AG04449 (cell line): ENCODE results near the gene PGAM1.

Experiments
- CTCF ChIA-PET: fragments of 350-600 bp; formaldehyde crosslinking; extraction: SDS; loops from one replicate; lab custom pipeline; 2021; ENCODE audit warnings: antibody characterized with exemption; lab: Yijun Ruan, JAX
- POLR2A ChIA-PET: fragments of 400-600, 350-600 bp; formaldehyde crosslinking; extraction: SDS; loops from one replicate; lab custom pipeline; 2020; ENCODE audit warnings: antibody characterized with exemption, inconsistent platforms; lab: Yijun Ruan, JAX
- DNase-seq: peaks from one replicate; pipeline ENCODE4 v3.0.0-alpha.2; 2010; ENCODE audit warnings: low read depth, low spot score
- H3K4me3 ChIP-seq: 2 replicates; pipeline ENCODE4 v1.5.1; 2011; ENCODE audit warnings: low read depth, mild to moderate bottlenecking, control low read depth, low read length
- CTCF ChIP-seq: IDR thresholded peaks from one replicate; pipeline ENCODE4 v1.5.1; 2011; ENCODE audit warnings: mild to moderate bottlenecking, moderate library complexity, low read length, control low read depth, inconsistent platforms; ENCODE audit not compliant: insufficient read depth; ENCODE audit errors: missing control alignments

Gene PGAM1

GRCh38 chr10:97445357-97445721 is 19.3 kb downstream of the PGAM1 start:
- ChIA-PET POLR2A (no interaction called here), CTCF (interaction anchor here (1.0 to 2.1 kb wide), 7 partner anchors 9 to 107 kb away, joined by 3 to 9 read pairs (median 4); no protein-coding TSS in a partner anchor)
- no peak for DNase-seq
- peak overlapping the region; percentile 94 for H3K4me3 ChIP-seq
- no peak for TF ChIP-seq CTCF

GRCh38 chr10:97445722-97446639 is 20.0 kb downstream of the PGAM1 start, which contains the start of the genes EXOSC1 and ZDHHC16:
Gene EXOSC1, minus strand, starts transcription at chr10:97446006. Its CDS starts 21 bp downstream, at chr10:97445985.
Gene ZDHHC16, plus strand, starts transcription at chr10:97446175. Its CDS starts 5,501 bp downstream, at chr10:97451676.
- TF ChIP-seq CTCF, result no peak
- ChIA-PET POLR2A (no interaction called here), CTCF (interaction anchor here (1.0 to 1.7 kb wide), 5 partner anchors 9 to 107 kb away, joined by 3 to 8 read pairs (median 3); no protein-coding TSS in a partner anchor)
- H3K4me3 ChIP-seq, result peak within 1 kb of the TSS; percentile 94
- DNase-seq, result peak; percentile 81

- ChIA-PET POLR2A (no interaction called here), CTCF (interaction anchor here (1.3 to 2.1 kb wide), 3 partner anchors 9 to 102 kb away, joined by 3 to 11 read pairs (median 4); no protein-coding TSS in a partner anchor)
- TF ChIP-seq CTCF, result no peak
- H3K4me3 ChIP-seq, result no peak overlapping the region
- DNase-seq, result no peak
Measured at GRCh38 chr10:97450828-97451227, 24.8 kb downstream of the PGAM1 start.

GRCh38 chr10:97451605-97452004 is 25.6 kb downstream of the PGAM1 start:
- no peak overlapping the region for H3K4me3 ChIP-seq
- TF ChIP-seq CTCF, result no peak
- ChIA-PET CTCF (interaction anchor here (1.2 to 1.3 kb wide), 2 partner anchors 10 to 102 kb away, joined by 3 to 4 read pairs; no protein-coding TSS in a partner anchor), POLR2A (no interaction called here)
- DNase-seq, result no peak

GRCh38 chr10:97452352-97452751 is 26.4 kb downstream of the PGAM1 start:
- no peak overlapping the region for H3K4me3 ChIP-seq
- no peak for DNase-seq
- POLR2A ChIA-PET, result interaction anchor here (1.2 kb wide), 1 partner anchor 52 kb away, joined by 3 read pairs; no protein-coding TSS in a partner anchor
- CTCF ChIA-PET, result interaction anchor here (1.1 to 4.8 kb wide), 8 partner anchors 10 to 120 kb away, joined by 3 to 27 read pairs (median 4); partner anchors contain the start of gene ANKRD2
- TF ChIP-seq CTCF, result no peak
